K562 (cell line): ENCODE data around the gene RNF44. TPM values are rescaled to one million over a fixed set of nuclear protein-coding genes. Genes with fewer than 3 reads are reported as not detected.
A peak's percentile ranks its signal among the peaks of the same experiment; 100 is the strongest.

ENCODE experiments used
- ATAC-seq: fragments of 200-7000 bp; cut with Tn5 transposase; 3 replicates; pipeline ENCODE4 v1.9.1; 2020; ENCODE audit warnings: moderate library complexity
- BruUV-seq: library from RNA; stranded (reverse); fragments of 400-500 nt; replicated peaks from 2 replicates; lab custom pipeline; 2021; lab: Mats Ljungman, UMichigan
- CTCF ChIA-PET: fragments of 300-600 bp; formaldehyde crosslinking; extraction: SDS; loops from one replicate; lab custom pipeline; 2021; ENCODE audit warnings: low intra/inter-chr PET ratio; lab: Yijun Ruan, JAX
- POLR2A ChIA-PET: fragments of 300-600, 350-650 bp; sonication (Branson Sonifier 250); formaldehyde crosslinking; extraction: SDS; loops from one replicate; lab custom pipeline; 2021; ENCODE audit warnings: antibody characterized with exemption, inconsistent platforms; lab: Yijun Ruan, JAX
- DNase-seq, 4 experiments: peaks; one replicate each; pipeline versions ENCODE4 v3.0.0 to v3.0.0-alpha.2; 2011 to 2018; ENCODE audit warnings: low spot score in 3 of 4, mixed read lengths in 3 of 4; ENCODE audit errors: extremely low read depth in 1 of 4
- FAIRE-seq: peaks from 2 replicates; lab custom pipeline; 2011; peaks lifted over from hg19 to GRCh38; lab: Jason Lieb, UNC
- H2AFZ ChIP-seq: 2 replicates; pipeline ENCODE4 v1.6.0; 2011; ENCODE audit warnings: low read depth, low read length, control low read depth, inconsistent platforms
- H3K27ac ChIP-seq: fragments of 200-600 bp; 3 replicates; pipeline ENCODE4 v1.8.0; 2011; ENCODE audit warnings: low read depth, mild to moderate bottlenecking, control low read depth, inconsistent platforms, low read length, moderate library complexity, mixed read lengths; ENCODE audit errors: extremely low read depth
- H3K27me3 ChIP-seq, 2 experiments: fragments of 300-600 bp in 1 of 2; 2 replicates in 1 of 2; 3 replicates in 1 of 2; pipeline versions ENCODE4 v1.6.0 to v1.8.0; 2011; ENCODE audit warnings: inconsistent platforms in 2 of 2, low read length in 2 of 2, mild to moderate bottlenecking in 1 of 2, mixed read lengths in 1 of 2, moderate library complexity in 1 of 2; ENCODE audit not compliant: control insufficient read depth in 2 of 2, insufficient read depth in 2 of 2
- H3K36me3 ChIP-seq: fragments of 300-600 bp; 3 replicates; pipeline ENCODE4 v1.8.0; 2011; ENCODE audit warnings: mild to moderate bottlenecking, low read length, inconsistent platforms; ENCODE audit not compliant: control insufficient read depth, insufficient read depth
- H3K4me1 ChIP-seq, 2 experiments: fragments of 200-600 bp in 1 of 2; replicated peaks in 1 of 2; 2 replicates in 1 of 2; 3 replicates in 1 of 2; pipeline versions ENCODE4 v1.5.1 to v1.8.0; 2011; ENCODE audit warnings: inconsistent platforms in 2 of 2, low read length in 2 of 2, mild to moderate bottlenecking in 1 of 2, mixed read lengths in 1 of 2, moderate library complexity in 1 of 2; ENCODE audit not compliant: control insufficient read depth in 2 of 2, insufficient read depth in 2 of 2
- H3K4me2 ChIP-seq: 2 replicates; pipeline ENCODE4 v1.6.1; 2011; ENCODE audit warnings: low read length, control low read depth, inconsistent platforms, mixed read lengths; ENCODE audit not compliant: insufficient read depth
- H3K4me3 ChIP-seq: fragments of 200-600 bp; sonication (generic), shearing (Covaris generic); 2 replicates; pipeline ENCODE4 v1.5.1; 2016; ENCODE audit warnings: control low read depth, inconsistent platforms
- H3K79me2 ChIP-seq: fragments of 200-600 bp; 3 replicates; pipeline ENCODE4 v1.8.0; 2011; ENCODE audit warnings: low read length, inconsistent platforms; ENCODE audit not compliant: control insufficient read depth, insufficient read depth
- H3K9ac ChIP-seq, 2 experiments: 2 replicates each; pipeline versions ENCODE4 v1.6.0 to v1.6.1; 2011; ENCODE audit warnings: low read depth in 2 of 2, low read length in 2 of 2, control low read depth in 1 of 2, inconsistent platforms in 1 of 2, mild to moderate bottlenecking in 1 of 2, mixed read lengths in 1 of 2; ENCODE audit not compliant: insufficient read depth in 1 of 2
- H3K9me1 ChIP-seq: one replicate; pipeline ENCODE4 v1.6.0; 2011; ENCODE audit warnings: inconsistent platforms, mild to moderate bottlenecking, low read length, moderate library complexity; ENCODE audit not compliant: control insufficient read depth, insufficient read depth
- H3K9me3 ChIP-seq: replicated peaks from 2 replicates; pipeline ENCODE4 v1.5.1; 2011; ENCODE audit warnings: low read depth, low read length, inconsistent platforms; ENCODE audit not compliant: control insufficient read depth, insufficient read depth
- H4K20me1 ChIP-seq: replicated peaks from 2 replicates; pipeline ENCODE4 v1.6.1; 2011; ENCODE audit warnings: low read length, inconsistent platforms, mixed read lengths; ENCODE audit not compliant: control insufficient read depth, insufficient read depth
- ATF1 ChIP-seq, 2 experiments: fragments of 450-650 bp in 1 of 2; IDR thresholded peaks; 2 replicates each; pipeline ENCODE4 v1.6.1; 2016; ENCODE audit warnings: missing compliant biosample characterization in 1 of 2, missing genetic modification characterization in 1 of 2
- ATF7 ChIP-seq: fragments of 450-650 bp; IDR thresholded peaks from 2 replicates; pipeline ENCODE4 v1.7.1; 2014; ENCODE audit warnings: mild to moderate bottlenecking, moderate library complexity
- BCOR ChIP-seq: fragments of 450-650 bp; IDR thresholded peaks from 2 replicates; pipeline ENCODE4 v1.6.1; 2016
- CREM ChIP-seq: IDR thresholded peaks from 2 replicates; pipeline ENCODE4 v1.6.1; 2014; ENCODE audit warnings: antibody characterized with exemption, low read depth
- DNMT1 ChIP-seq: fragments of 450-650 bp; IDR thresholded peaks from 2 replicates; pipeline ENCODE4 v1.6.1; 2016; ENCODE audit warnings: antibody characterized with exemption, mild to moderate bottlenecking
- ELF1 ChIP-seq: fragments of 200-800 bp; sonication (Bioruptor generic); IDR thresholded peaks from 2 replicates; pipeline ENCODE4 v1.6.1; 2016; ENCODE audit warnings: missing genetic modification characterization, missing compliant biosample characterization
- HMGN3 ChIP-seq: IDR thresholded peaks from 2 replicates; pipeline ENCODE4 v1.6.1; 2011; ENCODE audit warnings: borderline replicate concordance, low read depth, mild to moderate bottlenecking, mixed read lengths, low read length; ENCODE audit not compliant: insufficient read length; ENCODE audit errors: extremely low read depth
- JUND ChIP-seq, 2 experiments: IDR thresholded peaks; 2 replicates in 1 of 2; 3 replicates in 1 of 2; pipeline ENCODE4 v1.6.1; 2011; ENCODE audit warnings: borderline replicate concordance in 2 of 2, low read depth in 2 of 2, low read length in 2 of 2, improper control_type of control experiment in 1 of 2, missing biosample characterization in 1 of 2, missing genetic modification characterization in 1 of 2, missing genetic modification reagents in 1 of 2
- NCOA4 ChIP-seq: fragments of 450-650 bp; IDR thresholded peaks from 2 replicates; pipeline ENCODE4 v1.6.1; 2018; ENCODE audit warnings: mild to moderate bottlenecking; ENCODE audit not compliant: partially characterized antibody
- PHF8 ChIP-seq: fragments of 200-600 bp; sonication (generic); IDR thresholded peaks from 2 replicates; pipeline ENCODE4 v1.6.1; 2012; ENCODE audit warnings: mixed run types, mild to moderate bottlenecking, inconsistent platforms, low read length, moderate library complexity, borderline replicate concordance
- SMARCA5 ChIP-seq: fragments of 450-650 bp; IDR thresholded peaks from 2 replicates; pipeline ENCODE4 v1.6.1; 2016
- SRF ChIP-seq, 2 experiments: fragments of 250-450, 450-650 bp in 1 of 2; sonication (Bioruptor Pico) in 1 of 2; sonication (generic) in 1 of 2; formaldehyde crosslinking; IDR thresholded peaks; 2 replicates each; pipeline versions ENCODE4 v1.5.0 to v1.5.1; 2020 to 2022; ENCODE audit warnings: mild to moderate bottlenecking in 1 of 2, missing genetic modification reagents in 1 of 2
- SRSF3 ChIP-seq: fragments of 200-400 bp; formaldehyde crosslinking; IDR thresholded peaks from 2 replicates; pipeline ENCODE4 v1.6.1; 2016; ENCODE audit warnings: mild to moderate bottlenecking, low read length, moderate library complexity; ENCODE audit not compliant: insufficient read depth
- TOE1 ChIP-seq, 2 experiments: fragments of 450-650 bp in 1 of 2; sonication (generic) in 1 of 2; formaldehyde crosslinking in 1 of 2; IDR thresholded peaks; 2 replicates each; pipeline versions ENCODE4 v1.7.1 to v1.8.0; 2016 to 2022; ENCODE audit warnings: borderline replicate concordance in 2 of 2, mild to moderate bottlenecking in 2 of 2, antibody characterized with exemption in 1 of 2, inconsistent platforms in 1 of 2, low read depth in 1 of 2, missing genetic modification reagents in 1 of 2, moderate library complexity in 1 of 2
- ZNF121 ChIP-seq: sonication (generic); formaldehyde crosslinking; conservative IDR thresholded peaks from 2 replicates; pipeline ENCODE4 v1.8.0; 2022; ENCODE audit warnings: missing genetic modification reagents
- ZNF3 ChIP-seq: fragments of 250-450 bp; sonication (Bioruptor Pico); IDR thresholded peaks from 2 replicates; pipeline ENCODE4 v1.5.0; 2021; ENCODE audit warnings: mild to moderate bottlenecking, moderate library complexity
- ZNF384 ChIP-seq: IDR thresholded peaks from 2 replicates; pipeline ENCODE4 v1.6.1; 2012; ENCODE audit warnings: low read depth, low read length, improper control_type of control experiment
- WGBS: fragments of 100-300 bp; shearing (Covaris generic); methylation state at CpG from one replicate; pipeline ENCODE4 v1.1.6; 2016; ENCODE audit warnings: low coverage, mixed read lengths; ENCODE audit not compliant: insufficient coverage; ENCODE audit errors: missing lambda C conversion rate; 5-methylcytosine and 5-hydroxymethylcytosine counted together
- in situ Hi-C: fragments of 300-500 bp; cut with MboI; formaldehyde crosslinking; loops from 4 replicates; pipeline ENCODE4 v1.15.0; 2018; ENCODE audit warnings: inconsistent platforms, mixed read lengths
- intact Hi-C: fragments of 100-400 bp; cut with micrococcal nuclease; formaldehyde crosslinking; loops from 2 replicates; pipeline ENCODE4 v1.14.2; 2022
- polyA plus RNA-seq, 8 experiments: library from polyadenylated mRNA; depleted of rRNA in 4 of 8; stranded (reverse) in 5 of 8; unstranded in 3 of 8; fragments of >200 nt; fragmentation: Nextera tagmentation in 2 of 8; fragmentation: Illumina TruSeq in 1 of 8; extraction: Ambion mirVana in 2 of 8; extraction: Trizol in 1 of 8; gene quantifications; 2 replicates each; pipeline versions ENCODE4 v1.2.1 to v1.2.3, GENCODE V29; 2011 to 2014; ENCODE audit warnings: inconsistent platforms in 1 of 8, missing spikeins in 1 of 8
- total RNA-seq, 7 experiments: library from RNA; depleted of rRNA in 6 of 7; stranded (reverse); fragments of >200 nt in 6 of 7; fragmentation: Illumina TruSeq in 2 of 7; extraction: Trizol in 2 of 7; gene quantifications; 2 replicates each; pipeline versions ENCODE4 v1.2.1 to v1.2.3, GENCODE V29; 2011 to 2021; ENCODE audit warnings: low replicate concordance in 1 of 7
- TF ChIP-seq, protein P1 (sequence below), 2 experiments: IDR thresholded peaks; 2 replicates each; pipeline ENCODE4 v1.6.1; 2011; ENCODE audit warnings: borderline replicate concordance in 1 of 2, control low read depth in 1 of 2, low read depth in 1 of 2, low read length in 1 of 2, mild to moderate bottlenecking in 1 of 2, mixed read lengths in 1 of 2, moderate library complexity in 1 of 2; ENCODE audit not compliant: insufficient read depth in 1 of 2, insufficient read length in 1 of 2, poor library complexity in 1 of 2, severe bottlenecking in 1 of 2; ENCODE audit errors: extremely low read depth in 1 of 2

Gene RNF44
- total and polyA plus RNA-seq, 9 of the 15 experiments (the other 6 are each of a cell fraction or from before 2014, with no cell fraction given): 1.6 to 82.6 (median 7.4) TPM

GRCh38 chr5:176514244-176514950 is 22.8 kb downstream of the RNF44 start:
- Histone ChIP-seq H3K4me3 (no peak overlapping the region), H3K27me3 (peaks cover 0 to 2% of the 10 kb centered on the region in 2 experiments; a peak in 1 of 5 replicates), H3K9ac (peak overlapping the region in 1 of 2 experiments; percentile 83; a peak in 1 of 4 replicates), H4K20me1 (no peaks in the 10 kb centered on the region), H2AFZ (peak overlapping the region; percentile 94), H3K79me2 (no peaks in the 10 kb centered on the region), H3K36me3 (peaks cover 3% of the 10 kb centered on the region; the same call in 1 of the 3 replicates), H3K4me2 (peak overlapping the region; percentile 72), H3K27ac (no peak overlapping the region), H3K9me3 (no peaks in the 10 kb centered on the region), H3K9me1 (no peaks in the 10 kb centered on the region), H3K4me1 (peaks cover 9 to 11% of the 10 kb centered on the region in 2 experiments; a peak in 4 of 5 replicates)
- WGBS: 11% methylated on average over 11 of the region's 11 CpGs
- ATAC-seq: peak; percentile 74
- no peak for TF ChIP-seq SRSF3
- no peak for TF ChIP-seq NCOA4
- TF ChIP-seq ZNF384: 0 out of 2 replicates have a peak, but pooled peaks have one; percentile 5
- TF ChIP-seq TOE1 (IDR thresholded peaks at IDR 0.05; ENCODE audit: borderline replicate concordance): no peak
- no peak for TF ChIP-seq TOE1 (CRISPR knock-in tag; IDR thresholded peaks at IDR 0.05; ENCODE audit: borderline replicate concordance, low read depth)
- peak; percentile 76; the same call in 1 of the 2 replicates for TF ChIP-seq SMARCA5
- TF ChIP-seq, protein P1, sequence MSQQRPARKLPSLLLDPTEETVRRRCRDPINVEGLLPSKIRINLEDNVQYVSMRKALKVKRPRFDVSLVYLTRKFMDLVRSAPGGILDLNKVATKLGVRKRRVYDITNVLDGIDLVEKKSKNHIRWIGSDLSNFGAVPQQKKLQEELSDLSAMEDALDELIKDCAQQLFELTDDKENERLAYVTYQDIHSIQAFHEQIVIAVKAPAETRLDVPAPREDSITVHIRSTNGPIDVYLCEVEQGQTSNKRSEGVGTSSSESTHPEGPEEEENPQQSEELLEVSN (IDR thresholded peaks at IDR 0.05; ENCODE audit: borderline replicate concordance in 1 of 2, extremely low read depth in 1 of 2, insufficient read depth in 1 of 2, insufficient read length in 1 of 2, low read depth in 1 of 2, low read length in 1 of 2, poor library complexity in 1 of 2, severe bottlenecking in 1 of 2): no peak
- no peak for TF ChIP-seq SRF (CRISPR knock-in tag; IDR thresholded peaks at IDR 0.05)
- no peak for TF ChIP-seq ZNF3
- 0 out of 2 replicates have a peak, but pooled peaks have one; percentile 2 for TF ChIP-seq JUND (IDR thresholded peaks at IDR 0.05; ENCODE audit: borderline replicate concordance, low read depth, low read length)
- no peak for TF ChIP-seq JUND (tag; IDR thresholded peaks at IDR 0.05; ENCODE audit: borderline replicate concordance, low read depth, low read length)
- 0 out of 2 replicates have a peak, but pooled peaks have one; percentile 41 for TF ChIP-seq ATF7
- 0 out of 2 replicates have a peak, but pooled peaks have one; percentile 35 for TF ChIP-seq ELF1 (tag)
- TF ChIP-seq ATF1 (CRISPR knock-in tag; IDR thresholded peaks at IDR 0.05): no peak
- TF ChIP-seq ATF1 (tag; IDR thresholded peaks at IDR 0.05): peak; percentile 71
- peak; percentile 25; the same call in 1 of the 2 replicates for TF ChIP-seq PHF8
- peak; percentile 95 for TF ChIP-seq ZNF121 (CRISPR knock-in tag)
- TF ChIP-seq CREM: peak; percentile 59; the same call in 1 of the 2 replicates
- no peak for TF ChIP-seq DNMT1
- TF ChIP-seq HMGN3: no peak
- TF ChIP-seq BCOR: 0 out of 2 replicates have a peak, but pooled peaks have one; percentile 13
- BruUV-seq: no TSS peak
- ChIA-PET POLR2A (interaction anchor here (0.6 to 1.7 kb wide), 4 partner anchors 13 to 23 kb away, joined by 3 to 8 read pairs (median 4); partner anchors contain the start of gene RNF44), CTCF (no interaction called here)
- no peak for FAIRE-seq
- in situ Hi-C loops: no loop called here
- intact Hi-C loops: no loop called here
- DNase-seq: peak in 2 of 4 experiments; percentile 38 to 45
